Stimulated activated CD4-positive, alpha-beta T cell treated with anti-CD3 and anti-CD28 coated beads, Interleukin-12 subunit alpha, Interleukin-12 subunit beta, amount 100 ng/mL, for 24 hours (primary cell): ENCODE results near the gene CSNK1G3.

Experiments used
- DNase-seq, 2 experiments: peaks; one replicate each; pipeline ENCODE4 v3.0.0-alpha.2; 2020; ENCODE audit warnings: low read depth in 2 of 2

The CSNK1G3 gene

GRCh38 chr5:123645024-123645603 is 133.1 kb downstream of the CSNK1G3 start:
- no peak for DNase-seq

DNA sequence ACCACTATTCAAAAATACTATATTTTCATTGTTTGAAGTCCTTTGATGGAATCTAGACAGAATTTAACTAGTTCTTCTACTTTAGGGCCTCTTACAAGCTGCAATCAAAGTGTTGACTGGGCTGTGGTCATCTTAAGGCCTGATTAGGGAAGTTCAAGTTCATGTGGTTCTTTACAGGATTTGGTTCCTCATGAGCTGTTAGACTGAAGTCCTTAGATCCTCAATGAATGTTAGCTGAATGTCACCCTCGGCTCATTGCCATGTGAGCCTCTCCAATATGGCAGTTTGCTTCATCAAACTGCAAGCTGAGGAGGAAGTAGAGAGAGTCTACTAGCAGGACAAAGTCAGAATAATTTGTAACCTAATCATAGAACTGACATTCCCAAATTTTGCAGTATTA is 135.1 kb downstream of the CSNK1G3 start:
- DNase-seq: no peak

- no peak for DNase-seq
Measured at GRCh38 chr5:123651234-123651633, 139.3 kb downstream of the CSNK1G3 start.

GRCh38 chr5:123659011-123659410 is 147.0 kb downstream of the CSNK1G3 start:
- DNase-seq: no peak

- DNase-seq: no peak
Measured at GRCh38 chr5:123659495-123659894, 147.5 kb downstream of the CSNK1G3 start.

- no peak for DNase-seq
Measured at GRCh38 chr5:123664961-123665360, 153.0 kb downstream of the CSNK1G3 start.

- no peak for DNase-seq
Measured at GRCh38 chr5:123665822-123666371, 153.9 kb downstream of the CSNK1G3 start.
